ENCODE results near the gene WDFY3. TPM values are rescaled to one million over a fixed set of nuclear protein-coding genes. Genes with fewer than 3 reads are reported as not detected.

WDFY3 gene
- total and polyA plus RNA-seq, 2 experiments from 2014 or later: 8.0 to 89.0 TPM

DNA sequence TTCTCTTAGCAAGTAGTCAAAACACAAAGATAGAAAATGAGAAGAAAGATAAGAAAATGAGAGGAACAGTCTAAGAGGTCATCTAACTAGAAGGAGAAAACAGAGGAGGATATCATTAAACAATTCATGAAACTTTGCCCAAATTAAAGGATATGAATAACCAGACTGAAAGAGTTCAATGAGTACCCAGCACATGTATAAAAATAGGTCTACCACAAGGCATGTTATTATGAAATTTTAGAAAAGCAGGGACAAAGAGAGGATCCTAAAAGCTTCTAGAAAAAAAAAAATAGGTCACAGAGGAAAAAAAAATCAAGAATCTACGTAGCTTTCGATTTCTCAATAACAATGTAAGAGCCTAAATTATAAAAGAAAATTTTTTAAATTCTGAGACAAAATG, 118.5 kb downstream of the WDFY3 start:
- Mint-ChIP-seq H3K27me3 (ENCODE audit: insufficient read depth, low read depth, poor library complexity) (peaks cover 4% of the 10 kb centered on the region), H3K4me1 (peaks cover 15% of the 10 kb centered on the region), H3K9me3 (no peaks in the 10 kb centered on the region), H3K4me3 (no peak overlapping the region), H3K36me3 (ENCODE audit: low read depth) (peaks cover 23% of the 10 kb centered on the region), H3K27ac (no peak overlapping the region)
- no peak for ATAC-seq
- Histone ChIP-seq H4K20me1 (replicated peaks; ENCODE audit: insufficient read depth) (0 out of 2 replicates have a peak, but pooled peaks cover 2% of the 10 kb centered on the region), H3K9me2 (ENCODE audit: insufficient read depth) (no peaks in the 10 kb centered on the region), H3K36me3 (ENCODE audit: insufficient read depth) (no peaks in the 10 kb centered on the region), H3F3A (replicated peaks; ENCODE audit: low read depth) (no peaks in the 10 kb centered on the region), H3K27me3 (ENCODE audit: insufficient read depth) (no peaks in the 10 kb centered on the region), H3K4me3 (no peak overlapping the region), H2AFZ (no peak overlapping the region), H3K79me2 (replicated peaks; ENCODE audit: insufficient read depth) (no peaks in the 10 kb centered on the region; the same call in 1 of the 2 replicates), H3K4me1 (ENCODE audit: insufficient read depth) (peaks cover 8% of the 10 kb centered on the region), H3K4me2 (no peak overlapping the region), H3K27ac (ENCODE audit: low read depth) (no peak overlapping the region)
- no peak for DNase-seq (ENCODE audit: low spot score)
- TF ChIP-seq EZH2phosphoT487 (IDR thresholded peaks at IDR 0.05; ENCODE audit: unreplicated experiment): no peak
- TF ChIP-seq NANOG (IDR thresholded peaks at IDR 0.05; ENCODE audit: borderline replicate concordance): no peak
- no peak for TF ChIP-seq POLR2AphosphoS5 (IDR thresholded peaks at IDR 0.05; ENCODE audit: low read depth)
- TF ChIP-seq ZNF331 (CRISPR knock-in tag; IDR thresholded peaks at IDR 0.05; ENCODE audit: low read depth): no peak
- no peak for TF ChIP-seq STAT1 (IDR thresholded peaks at IDR 0.05; ENCODE audit: unreplicated experiment)
- TF ChIP-seq, protein P1, sequence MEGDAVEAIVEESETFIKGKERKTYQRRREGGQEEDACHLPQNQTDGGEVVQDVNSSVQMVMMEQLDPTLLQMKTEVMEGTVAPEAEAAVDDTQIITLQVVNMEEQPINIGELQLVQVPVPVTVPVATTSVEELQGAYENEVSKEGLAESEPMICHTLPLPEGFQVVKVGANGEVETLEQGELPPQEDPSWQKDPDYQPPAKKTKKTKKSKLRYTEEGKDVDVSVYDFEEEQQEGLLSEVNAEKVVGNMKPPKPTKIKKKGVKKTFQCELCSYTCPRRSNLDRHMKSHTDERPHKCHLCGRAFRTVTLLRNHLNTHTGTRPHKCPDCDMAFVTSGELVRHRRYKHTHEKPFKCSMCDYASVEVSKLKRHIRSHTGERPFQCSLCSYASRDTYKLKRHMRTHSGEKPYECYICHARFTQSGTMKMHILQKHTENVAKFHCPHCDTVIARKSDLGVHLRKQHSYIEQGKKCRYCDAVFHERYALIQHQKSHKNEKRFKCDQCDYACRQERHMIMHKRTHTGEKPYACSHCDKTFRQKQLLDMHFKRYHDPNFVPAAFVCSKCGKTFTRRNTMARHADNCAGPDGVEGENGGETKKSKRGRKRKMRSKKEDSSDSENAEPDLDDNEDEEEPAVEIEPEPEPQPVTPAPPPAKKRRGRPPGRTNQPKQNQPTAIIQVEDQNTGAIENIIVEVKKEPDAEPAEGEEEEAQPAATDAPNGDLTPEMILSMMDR (conservative IDR thresholded peaks at IDR 0.05; ENCODE audit: low read depth in 2 of 2): no peak
- TF ChIP-seq EZH2 (IDR thresholded peaks at IDR 0.05; ENCODE audit: low read depth, unreplicated experiment): no peak
- TF ChIP-seq, protein P2, sequence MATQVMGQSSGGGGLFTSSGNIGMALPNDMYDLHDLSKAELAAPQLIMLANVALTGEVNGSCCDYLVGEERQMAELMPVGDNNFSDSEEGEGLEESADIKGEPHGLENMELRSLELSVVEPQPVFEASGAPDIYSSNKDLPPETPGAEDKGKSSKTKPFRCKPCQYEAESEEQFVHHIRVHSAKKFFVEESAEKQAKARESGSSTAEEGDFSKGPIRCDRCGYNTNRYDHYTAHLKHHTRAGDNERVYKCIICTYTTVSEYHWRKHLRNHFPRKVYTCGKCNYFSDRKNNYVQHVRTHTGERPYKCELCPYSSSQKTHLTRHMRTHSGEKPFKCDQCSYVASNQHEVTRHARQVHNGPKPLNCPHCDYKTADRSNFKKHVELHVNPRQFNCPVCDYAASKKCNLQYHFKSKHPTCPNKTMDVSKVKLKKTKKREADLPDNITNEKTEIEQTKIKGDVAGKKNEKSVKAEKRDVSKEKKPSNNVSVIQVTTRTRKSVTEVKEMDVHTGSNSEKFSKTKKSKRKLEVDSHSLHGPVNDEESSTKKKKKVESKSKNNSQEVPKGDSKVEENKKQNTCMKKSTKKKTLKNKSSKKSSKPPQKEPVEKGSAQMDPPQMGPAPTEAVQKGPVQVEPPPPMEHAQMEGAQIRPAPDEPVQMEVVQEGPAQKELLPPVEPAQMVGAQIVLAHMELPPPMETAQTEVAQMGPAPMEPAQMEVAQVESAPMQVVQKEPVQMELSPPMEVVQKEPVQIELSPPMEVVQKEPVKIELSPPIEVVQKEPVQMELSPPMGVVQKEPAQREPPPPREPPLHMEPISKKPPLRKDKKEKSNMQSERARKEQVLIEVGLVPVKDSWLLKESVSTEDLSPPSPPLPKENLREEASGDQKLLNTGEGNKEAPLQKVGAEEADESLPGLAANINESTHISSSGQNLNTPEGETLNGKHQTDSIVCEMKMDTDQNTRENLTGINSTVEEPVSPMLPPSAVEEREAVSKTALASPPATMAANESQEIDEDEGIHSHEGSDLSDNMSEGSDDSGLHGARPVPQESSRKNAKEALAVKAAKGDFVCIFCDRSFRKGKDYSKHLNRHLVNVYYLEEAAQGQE (IDR thresholded peaks at IDR 0.05; ENCODE audit: unreplicated experiment): no peak
- TF ChIP-seq, protein P3, sequence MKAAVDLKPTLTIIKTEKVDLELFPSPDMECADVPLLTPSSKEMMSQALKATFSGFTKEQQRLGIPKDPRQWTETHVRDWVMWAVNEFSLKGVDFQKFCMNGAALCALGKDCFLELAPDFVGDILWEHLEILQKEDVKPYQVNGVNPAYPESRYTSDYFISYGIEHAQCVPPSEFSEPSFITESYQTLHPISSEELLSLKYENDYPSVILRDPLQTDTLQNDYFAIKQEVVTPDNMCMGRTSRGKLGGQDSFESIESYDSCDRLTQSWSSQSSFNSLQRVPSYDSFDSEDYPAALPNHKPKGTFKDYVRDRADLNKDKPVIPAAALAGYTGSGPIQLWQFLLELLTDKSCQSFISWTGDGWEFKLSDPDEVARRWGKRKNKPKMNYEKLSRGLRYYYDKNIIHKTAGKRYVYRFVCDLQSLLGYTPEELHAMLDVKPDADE (IDR thresholded peaks at IDR 0.05): no peak
- TF ChIP-seq ZNF114 (CRISPR knock-in tag; IDR thresholded peaks at IDR 0.05): no peak
- no peak for TF ChIP-seq JUNB (IDR thresholded peaks at IDR 0.05; ENCODE audit: unreplicated experiment)
- TF ChIP-seq, protein P4, sequence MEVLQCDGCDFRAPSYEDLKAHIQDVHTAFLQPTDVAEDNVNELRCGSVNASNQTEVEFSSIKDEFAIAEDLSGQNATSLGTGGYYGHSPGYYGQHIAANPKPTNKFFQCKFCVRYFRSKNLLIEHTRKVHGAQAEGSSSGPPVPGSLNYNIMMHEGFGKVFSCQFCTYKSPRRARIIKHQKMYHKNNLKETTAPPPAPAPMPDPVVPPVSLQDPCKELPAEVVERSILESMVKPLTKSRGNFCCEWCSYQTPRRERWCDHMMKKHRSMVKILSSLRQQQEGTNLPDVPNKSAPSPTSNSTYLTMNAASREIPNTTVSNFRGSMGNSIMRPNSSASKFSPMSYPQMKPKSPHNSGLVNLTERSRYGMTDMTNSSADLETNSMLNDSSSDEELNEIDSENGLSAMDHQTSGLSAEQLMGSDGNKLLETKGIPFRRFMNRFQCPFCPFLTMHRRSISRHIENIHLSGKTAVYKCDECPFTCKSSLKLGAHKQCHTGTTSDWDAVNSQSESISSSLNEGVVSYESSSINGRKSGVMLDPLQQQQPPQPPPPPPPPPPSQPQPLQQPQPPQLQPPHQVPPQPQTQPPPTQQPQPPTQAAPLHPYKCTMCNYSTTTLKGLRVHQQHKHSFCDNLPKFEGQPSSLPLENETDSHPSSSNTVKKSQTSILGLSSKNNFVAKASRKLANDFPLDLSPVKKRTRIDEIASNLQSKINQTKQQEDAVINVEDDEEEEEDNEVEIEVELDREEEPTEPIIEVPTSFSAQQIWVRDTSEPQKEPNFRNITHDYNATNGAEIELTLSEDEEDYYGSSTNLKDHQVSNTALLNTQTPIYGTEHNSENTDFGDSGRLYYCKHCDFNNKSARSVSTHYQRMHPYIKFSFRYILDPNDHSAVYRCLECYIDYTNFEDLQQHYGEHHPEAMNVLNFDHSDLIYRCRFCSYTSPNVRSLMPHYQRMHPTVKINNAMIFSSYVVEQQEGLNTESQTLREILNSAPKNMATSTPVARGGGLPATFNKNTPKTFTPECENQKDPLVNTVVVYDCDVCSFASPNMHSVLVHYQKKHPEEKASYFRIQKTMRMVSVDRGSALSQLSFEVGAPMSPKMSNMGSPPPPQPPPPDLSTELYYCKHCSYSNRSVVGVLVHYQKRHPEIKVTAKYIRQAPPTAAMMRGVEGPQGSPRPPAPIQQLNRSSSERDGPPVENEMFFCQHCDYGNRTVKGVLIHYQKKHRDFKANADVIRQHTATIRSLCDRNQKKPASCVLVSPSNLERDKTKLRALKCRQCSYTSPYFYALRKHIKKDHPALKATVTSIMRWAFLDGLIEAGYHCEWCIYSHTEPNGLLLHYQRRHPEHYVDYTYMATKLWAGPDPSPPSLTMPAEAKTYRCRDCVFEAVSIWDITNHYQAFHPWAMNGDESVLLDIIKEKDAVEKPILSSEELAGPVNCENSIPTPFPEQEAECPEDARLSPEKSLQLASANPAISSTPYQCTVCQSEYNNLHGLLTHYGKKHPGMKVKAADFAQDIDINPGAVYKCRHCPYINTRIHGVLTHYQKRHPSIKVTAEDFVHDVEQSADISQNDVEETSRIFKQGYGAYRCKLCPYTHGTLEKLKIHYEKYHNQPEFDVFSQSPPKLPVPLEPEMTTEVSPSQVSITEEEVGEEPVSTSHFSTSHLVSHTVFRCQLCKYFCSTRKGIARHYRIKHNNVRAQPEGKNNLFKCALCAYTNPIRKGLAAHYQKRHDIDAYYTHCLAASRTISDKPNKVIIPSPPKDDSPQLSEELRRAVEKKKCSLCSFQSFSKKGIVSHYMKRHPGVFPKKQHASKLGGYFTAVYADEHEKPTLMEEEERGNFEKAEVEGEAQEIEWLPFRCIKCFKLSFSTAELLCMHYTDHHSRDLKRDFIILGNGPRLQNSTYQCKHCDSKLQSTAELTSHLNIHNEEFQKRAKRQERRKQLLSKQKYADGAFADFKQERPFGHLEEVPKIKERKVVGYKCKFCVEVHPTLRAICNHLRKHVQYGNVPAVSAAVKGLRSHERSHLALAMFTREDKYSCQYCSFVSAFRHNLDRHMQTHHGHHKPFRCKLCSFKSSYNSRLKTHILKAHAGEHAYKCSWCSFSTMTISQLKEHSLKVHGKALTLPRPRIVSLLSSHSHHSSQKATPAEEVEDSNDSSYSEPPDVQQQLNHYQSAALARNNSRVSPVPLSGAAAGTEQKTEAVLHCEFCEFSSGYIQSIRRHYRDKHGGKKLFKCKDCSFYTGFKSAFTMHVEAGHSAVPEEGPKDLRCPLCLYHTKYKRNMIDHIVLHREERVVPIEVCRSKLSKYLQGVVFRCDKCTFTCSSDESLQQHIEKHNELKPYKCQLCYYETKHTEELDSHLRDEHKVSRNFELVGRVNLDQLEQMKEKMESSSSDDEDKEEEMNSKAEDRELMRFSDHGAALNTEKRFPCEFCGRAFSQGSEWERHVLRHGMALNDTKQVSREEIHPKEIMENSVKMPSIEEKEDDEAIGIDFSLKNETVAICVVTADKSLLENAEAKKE (CRISPR knock-in tag; IDR thresholded peaks at IDR 0.05): no peak
- no peak for TF ChIP-seq CREB1 (CRISPR knock-in tag; IDR thresholded peaks at IDR 0.05; ENCODE audit: low read depth)
